GM12891 (cell line): Measurements from ENCODE around the gene DNAH3.
"Not testable (repeated sequence)": the region's sequence is repeated elsewhere in the genome, so short reads cannot be mapped to it uniquely, and the experiment has no call there.

Source experiments
- DNase-seq: peaks from one replicate; pipeline ENCODE4 v3.0.0; 2011; ENCODE audit warnings: low spot score; ENCODE audit not compliant: insufficient read length
- FAIRE-seq: peaks from 2 replicates; lab custom pipeline; 2011; peaks lifted over from hg19 to GRCh38; lab: Jason Lieb, UNC
- PAX5 ChIP-seq: IDR thresholded peaks from 2 replicates; pipeline ENCODE4 v1.6.1; 2011; ENCODE audit warnings: low read length, moderate library complexity, mild to moderate bottlenecking; ENCODE audit not compliant: insufficient read depth, severe bottlenecking
- POLR2A ChIP-seq: IDR thresholded peaks from 2 replicates; pipeline ENCODE4 v1.6.1; 2011; ENCODE audit warnings: low read depth, low read length, control low read depth
- POLR2AphosphoS5 ChIP-seq: IDR thresholded peaks from 2 replicates; pipeline ENCODE4 v1.6.1; 2011; ENCODE audit warnings: low read depth, low read length, control low read depth
- POU2F2 ChIP-seq: IDR thresholded peaks from 2 replicates; pipeline ENCODE4 v1.6.1; 2011; ENCODE audit warnings: low read depth, mild to moderate bottlenecking, control low read depth, low read length, moderate library complexity
- SPI1 ChIP-seq: IDR thresholded peaks from 2 replicates; pipeline ENCODE4 v1.6.1; 2011; ENCODE audit warnings: low read depth, low read length, control low read depth
- TAF1 ChIP-seq: IDR thresholded peaks from 2 replicates; pipeline ENCODE4 v1.6.1; 2011; ENCODE audit warnings: low read depth, low read length, control low read depth

Gene DNAH3

DNA sequence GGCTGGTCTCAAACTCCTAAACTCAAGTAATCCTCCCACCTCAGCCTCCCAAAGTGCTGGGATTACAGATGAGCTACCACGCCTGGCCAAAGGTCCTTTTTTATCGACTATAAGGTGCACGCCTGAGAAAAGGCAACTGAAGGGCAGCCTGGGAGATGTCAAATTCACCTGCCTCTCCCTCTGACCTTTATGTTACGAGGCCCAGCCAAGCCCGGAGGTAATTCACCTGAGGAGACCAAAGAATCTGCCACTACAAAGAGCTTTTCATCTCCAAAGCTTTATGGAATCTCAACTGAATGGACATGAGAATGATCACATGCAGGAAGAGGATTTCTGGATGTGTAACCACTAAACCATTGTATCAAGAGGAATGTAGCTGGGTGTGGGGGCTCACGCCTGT, 212.9 kb downstream of the DNAH3 start:
- TF ChIP-seq SPI1: no peak
- TF ChIP-seq PAX5: no peak
- no peak for TF ChIP-seq POU2F2
- TF ChIP-seq POLR2A: no peak
- TF ChIP-seq POLR2AphosphoS5: no peak
- no peak for TF ChIP-seq TAF1
- no peak for FAIRE-seq
- no peak for DNase-seq

GRCh38 chr16:20933589-20933988, 217.1 kb downstream of the DNAH3 start:
- TF ChIP-seq SPI1 (no peak), POU2F2 (no peak), POLR2A (no peak), POLR2AphosphoS5 (no peak), PAX5 (no peak), TAF1 (no peak)
- no peak for DNase-seq
- FAIRE-seq: no peak

DNA sequence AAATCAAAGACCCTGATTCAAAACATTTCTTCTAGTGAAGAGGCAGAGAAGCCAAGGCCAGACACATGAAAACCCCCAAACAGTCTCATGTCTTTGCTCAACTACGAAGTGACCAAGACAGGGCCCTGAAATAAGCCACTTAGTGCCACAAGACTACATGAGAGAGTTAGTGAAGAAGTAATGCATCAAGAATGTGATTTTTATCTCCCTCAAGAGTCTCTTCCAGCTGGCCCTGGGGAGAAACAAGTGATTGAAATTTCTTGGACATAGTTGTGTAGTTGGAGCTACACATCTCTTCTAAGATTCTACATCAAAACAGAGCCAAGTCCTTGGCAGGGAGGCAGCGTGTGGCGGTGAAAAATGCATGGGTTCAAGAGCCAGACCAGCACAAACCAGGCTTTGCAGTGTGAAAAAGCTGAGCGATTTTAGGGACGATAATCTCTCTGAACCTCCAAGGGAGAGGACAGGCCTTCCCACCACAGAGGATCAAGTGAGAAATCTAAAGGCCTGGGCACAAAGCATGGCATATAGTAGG, 219.5 kb downstream of the DNAH3 start:
- FAIRE-seq (no peak), DNase-seq (no peak)
- TF ChIP-seq SPI1: no peak
- TF ChIP-seq TAF1: no peak
- TF ChIP-seq POU2F2: no peak
- no peak for TF ChIP-seq POLR2A
- no peak for TF ChIP-seq PAX5
- TF ChIP-seq POLR2AphosphoS5: no peak

DNA sequence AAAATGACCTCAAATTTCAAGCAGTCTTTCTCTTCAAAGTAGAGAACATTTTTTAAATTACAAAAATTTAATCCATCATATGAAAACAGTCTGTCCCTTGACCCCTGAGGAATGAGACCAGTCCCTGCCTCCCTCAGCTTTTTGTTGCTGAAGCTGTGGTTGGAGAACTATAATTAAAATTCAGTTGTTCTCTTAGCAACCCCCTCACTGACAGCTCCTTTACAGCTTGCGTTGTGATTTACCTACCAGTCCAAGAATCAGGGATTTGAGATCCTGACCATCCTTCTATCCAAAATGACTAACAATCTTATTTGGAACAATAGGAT, 220.3 kb downstream of the DNAH3 start:
- FAIRE-seq (no peak), DNase-seq (no peak)
- TF ChIP-seq POU2F2 (no peak), SPI1 (no peak), POLR2AphosphoS5 (no peak), TAF1 (no peak), POLR2A (no peak), PAX5 (no peak)

DNA sequence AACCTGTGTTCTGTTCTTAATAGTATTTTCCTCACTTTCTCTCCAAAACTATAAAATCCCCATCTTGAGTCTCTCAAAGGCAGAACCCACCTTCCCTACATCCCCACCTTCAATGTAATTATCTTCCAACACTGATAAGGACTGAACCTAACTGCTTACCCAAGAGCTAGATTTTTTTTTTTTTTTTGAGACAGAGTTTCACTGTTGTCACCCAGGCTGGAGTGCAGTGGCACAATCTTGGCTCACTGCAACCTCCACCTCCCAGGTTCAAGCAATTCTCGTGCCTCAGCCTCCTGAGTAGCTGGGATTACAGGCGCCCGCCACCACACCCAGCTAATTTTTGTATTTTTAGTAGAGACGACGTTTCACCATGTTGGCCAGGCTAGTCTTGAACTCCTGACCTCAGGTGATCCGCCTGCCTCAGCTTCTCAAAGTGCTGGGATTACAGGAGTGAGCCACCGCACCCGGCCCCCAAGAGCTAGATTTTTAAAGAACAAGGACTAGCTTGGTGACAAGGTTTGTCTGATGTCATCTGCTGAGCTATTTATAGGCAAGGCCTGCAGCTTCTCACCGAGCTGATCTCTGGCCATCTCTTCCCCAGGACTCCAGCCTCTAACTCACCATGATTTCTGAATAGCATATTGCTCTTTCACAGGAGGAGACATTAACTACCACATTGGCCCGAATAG, 220.8 kb downstream of the DNAH3 start:
- not testable (repeated sequence) for DNase-seq, FAIRE-seq

DNA sequence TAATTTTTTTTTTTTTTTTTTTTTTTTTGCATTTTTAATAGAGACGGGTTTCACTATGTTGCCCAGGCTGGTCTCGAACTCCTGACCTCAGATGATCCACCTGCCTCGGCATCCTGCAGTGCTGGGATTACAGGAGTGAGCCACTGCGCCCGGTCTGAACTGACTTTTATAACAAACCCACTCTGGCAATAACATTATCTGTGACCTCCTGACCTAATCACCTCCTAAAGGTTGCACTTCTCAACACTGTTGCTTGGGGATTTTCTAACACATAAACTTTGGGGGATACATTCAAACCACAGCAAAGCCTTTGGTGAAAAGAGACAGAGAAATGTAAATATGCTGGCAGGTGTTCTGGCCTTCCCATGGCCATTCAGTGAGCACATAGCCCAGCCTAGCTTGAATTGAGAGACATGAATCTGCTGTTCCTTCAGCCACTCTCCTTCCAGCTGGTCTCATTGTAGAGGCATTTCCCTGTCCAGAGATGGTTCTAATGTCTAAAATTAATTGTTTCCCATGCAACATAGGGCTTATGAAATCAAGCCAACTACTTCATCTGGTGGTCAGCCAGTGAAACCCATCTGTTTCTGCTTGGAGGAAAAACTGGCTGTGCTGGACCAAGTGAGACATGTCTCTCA, 221.8 kb downstream of the DNAH3 start:
- FAIRE-seq: no peak
- TF ChIP-seq TAF1 (no peak), PAX5 (no peak), POU2F2 (no peak), POLR2AphosphoS5 (no peak), SPI1 (no peak), POLR2A (no peak)

GRCh38 chr16:20925751-20926150, 224.9 kb downstream of the DNAH3 start:
- TF ChIP-seq TAF1: no peak
- no peak for TF ChIP-seq POLR2A
- TF ChIP-seq POU2F2: no peak
- TF ChIP-seq POLR2AphosphoS5: no peak
- no peak for DNase-seq
- FAIRE-seq: no peak

More for the DNA sequence above, 221.8 kb downstream of the DNAH3 start:
- no peak for DNase-seq

- FAIRE-seq (no peak), DNase-seq (no peak)
- TF ChIP-seq POU2F2: no peak
- no peak for TF ChIP-seq POLR2A
- TF ChIP-seq POLR2AphosphoS5: no peak
Measured at GRCh38 chr16:20923876-20924275, 226.8 kb downstream of the DNAH3 start.

DNA sequence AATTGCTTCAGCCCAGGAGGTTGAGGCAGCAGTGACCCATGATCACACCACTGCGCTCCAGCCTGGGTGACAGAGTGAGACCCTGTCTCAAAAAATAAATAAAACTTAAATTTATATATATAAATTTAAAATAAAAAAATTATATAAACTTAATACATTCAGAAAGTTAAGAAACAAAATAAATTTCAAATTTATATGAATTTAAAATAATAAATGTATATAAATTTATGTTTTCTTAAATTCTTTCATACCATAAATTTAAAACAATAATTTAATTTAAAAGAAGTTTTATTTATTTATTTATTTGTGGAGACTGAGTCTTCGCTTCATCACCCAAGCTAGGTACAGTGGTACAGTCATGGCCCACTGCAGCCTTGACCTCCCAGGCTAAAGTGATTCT, 229.8 kb downstream of the DNAH3 start:
- no peak for TF ChIP-seq TAF1
- TF ChIP-seq SPI1: no peak
- TF ChIP-seq PAX5: no peak
- no peak for TF ChIP-seq POLR2AphosphoS5
- TF ChIP-seq POLR2A: no peak
- TF ChIP-seq POU2F2: no peak
- no peak for FAIRE-seq
- no peak for DNase-seq

DNA sequence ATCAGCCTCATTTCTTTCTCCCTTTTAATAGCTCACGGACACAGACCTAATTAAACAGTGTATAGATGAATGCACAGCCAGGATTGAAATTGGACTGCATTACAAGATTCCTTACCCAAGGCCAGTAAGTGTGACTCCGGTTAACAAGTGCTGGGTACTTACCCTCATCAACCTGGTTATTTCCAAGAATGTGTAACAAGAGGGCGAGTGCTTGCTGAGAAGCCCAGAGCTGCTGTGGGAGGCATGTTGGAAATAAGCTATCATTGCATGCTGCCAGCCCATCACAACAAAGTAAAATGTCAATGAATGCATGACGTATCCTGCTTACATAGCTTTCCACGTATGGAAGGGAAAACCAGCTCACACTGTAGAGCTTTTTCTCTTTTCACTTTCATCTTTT, 230.6 kb downstream of the DNAH3 start:
- TF ChIP-seq PAX5: no peak
- TF ChIP-seq POLR2AphosphoS5: no peak
- no peak for TF ChIP-seq SPI1
- no peak for TF ChIP-seq POLR2A
- no peak for TF ChIP-seq TAF1
- TF ChIP-seq POU2F2: no peak
- no peak for DNase-seq
- no peak for FAIRE-seq
